ENCODE results near the gene SCD5.

GRCh38 chr4:82706349-82707000 lies 92.1 kb downstream of the SCD5 start:
- TF ChIP-seq CTCF (IDR thresholded peaks at IDR 0.05) (no peak), POLR2A (IDR thresholded peaks at IDR 0.05) (no peak)

Measured in Peyer's patch (tissue), 4 donors.